OCI-LY1 (cell line): Measurements from ENCODE around the gene IFT27.
A peak's percentile ranks its signal among the peaks of the same experiment; 100 is the strongest.

Source experiments
- CTCF ChIP-seq: fragments of 200-600 bp; sonication (generic), shearing (Covaris generic); IDR thresholded peaks from 2 replicates; pipeline ENCODE4 v1.5.1; 2017; ENCODE audit warnings: mild to moderate bottlenecking, antibody characterized with exemption, low read length, moderate library complexity, mixed read lengths
- EZH2 ChIP-seq: fragments of 200-600 bp; sonication (generic), shearing (Covaris generic); IDR thresholded peaks from 2 replicates; pipeline ENCODE4 v1.8.0; 2017; ENCODE audit warnings: borderline replicate concordance, mixed run types, mild to moderate bottlenecking, antibody characterized with exemption, low read length, moderate library complexity, mixed read lengths

GRCh38 chr22:36781656-36782627 lies 6.0 kb upstream of the IFT27 start:
- TF ChIP-seq CTCF = peak; percentile 91
- no peak for TF ChIP-seq EZH2
